Activated CD4-positive, alpha-beta T cell treated with anti-CD3 and anti-CD28 coated beads, Interleukin-2, Interleukin-4, amounts not matched to agents 100 ng/mL and 50 ng/mL, durations not matched to agents 16 hours and 8 hours (primary cell): Measurements from ENCODE around the gene MED29.

Source experiments
- DNase-seq: peaks from one replicate; pipeline ENCODE4 v3.0.0-alpha.2; 2020; ENCODE audit warnings: low spot score

Gene MED29

GRCh38 chr19:39390751-39391437, at the start of gene MED29, which contains the start of gene PAF1:
TSS of gene MED29 (plus strand) at chr19:39391378. CDS start at chr19:39391423, 45 bp downstream.
TSS of gene PAF1 (minus strand) at chr19:39391106. CDS start at chr19:39390864, 242 bp downstream.
- DNase-seq = peak; percentile 100

DNA sequence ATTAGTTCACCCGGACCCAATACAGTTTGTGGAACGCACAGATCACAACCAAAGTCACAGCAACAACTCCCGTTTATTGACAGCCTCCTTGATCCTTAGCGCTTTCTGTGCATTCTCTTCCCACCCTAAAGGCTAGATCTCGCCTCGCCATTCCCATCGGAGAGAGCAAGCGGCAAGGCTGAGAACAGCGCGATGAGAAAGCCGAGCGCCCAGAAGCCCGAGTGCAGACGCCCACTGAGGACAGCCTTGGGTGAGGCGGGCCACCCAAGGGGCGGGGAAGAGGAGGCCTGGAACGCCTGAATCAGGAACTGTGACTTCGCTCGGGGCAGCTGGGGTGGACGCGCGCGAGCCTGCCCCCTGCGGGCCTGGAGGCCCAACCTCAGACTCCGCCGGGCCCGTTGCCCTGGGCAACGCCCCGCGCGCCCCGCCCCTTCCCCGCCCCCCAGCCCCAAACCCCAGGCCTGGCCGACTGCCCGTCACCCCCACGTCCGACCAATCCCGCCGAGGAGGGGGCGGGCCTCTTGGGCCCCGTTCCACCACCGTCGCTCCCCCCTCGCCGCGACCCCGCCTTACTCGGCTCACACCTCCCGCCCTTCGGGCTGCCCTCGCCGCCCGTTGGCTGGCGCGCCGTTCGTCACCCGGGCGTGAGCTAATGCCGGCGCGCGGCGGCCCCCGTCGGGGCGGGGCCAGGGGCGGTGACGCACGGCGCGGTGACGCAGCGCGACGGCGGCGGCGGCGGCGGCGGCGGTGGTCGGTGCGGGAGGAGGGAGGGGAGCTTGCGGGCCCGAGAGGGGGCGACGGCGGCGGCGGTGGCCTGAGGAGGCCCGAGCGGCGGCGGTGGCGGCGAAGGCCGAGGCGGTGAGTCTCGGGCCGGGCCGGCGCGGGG, 49.2 kb upstream of the MED29 start, which contains the start of gene SAMD4B:
TSS of gene SAMD4B (plus strand) at position 703 of the 886 bp plus-strand sequence. CDS start 14,473 bp downstream, outside the sequence.
- peak; percentile 99 for DNase-seq

DNA sequence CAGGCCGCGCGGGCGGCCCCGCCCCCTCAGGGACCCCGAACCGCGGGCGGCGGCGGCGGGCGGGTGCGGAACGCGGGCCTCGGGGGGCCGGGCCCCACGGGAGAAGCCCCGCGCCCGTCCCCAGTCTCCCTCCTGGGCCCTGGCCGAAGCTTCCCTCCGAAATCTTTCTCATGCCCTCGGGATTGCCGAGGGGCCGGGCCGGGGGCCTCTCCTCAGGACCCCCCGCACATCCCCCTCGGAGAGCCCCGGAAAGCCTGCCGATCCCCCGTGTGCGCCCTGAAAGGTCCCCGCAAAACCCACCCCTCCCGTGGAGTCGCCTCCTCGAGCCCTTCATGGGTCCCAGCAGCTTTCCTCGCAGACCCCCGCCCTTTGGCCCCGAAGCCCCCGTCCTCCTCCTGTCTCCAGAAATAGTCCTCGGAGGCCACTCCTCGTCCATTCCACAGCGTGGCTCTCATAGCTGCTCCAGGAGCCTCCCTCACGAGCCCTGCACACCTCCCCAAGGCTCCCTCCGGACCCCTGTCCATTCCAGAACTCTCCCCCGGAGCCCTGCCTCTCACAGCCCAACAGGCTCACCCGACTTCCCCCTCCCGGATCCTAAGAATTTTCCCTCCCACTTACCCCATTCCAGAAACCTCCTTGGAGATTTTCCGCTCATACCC, 48.4 kb upstream of the MED29 start:
- no peak for DNase-seq

- no peak for DNase-seq
These were observed 45.2 kb upstream of the MED29 start for GRCh38 chr19:39345956-39346355.

- no peak for DNase-seq
These were observed 43.6 kb upstream of the MED29 start for GRCh38 chr19:39347332-39348164.

DNA sequence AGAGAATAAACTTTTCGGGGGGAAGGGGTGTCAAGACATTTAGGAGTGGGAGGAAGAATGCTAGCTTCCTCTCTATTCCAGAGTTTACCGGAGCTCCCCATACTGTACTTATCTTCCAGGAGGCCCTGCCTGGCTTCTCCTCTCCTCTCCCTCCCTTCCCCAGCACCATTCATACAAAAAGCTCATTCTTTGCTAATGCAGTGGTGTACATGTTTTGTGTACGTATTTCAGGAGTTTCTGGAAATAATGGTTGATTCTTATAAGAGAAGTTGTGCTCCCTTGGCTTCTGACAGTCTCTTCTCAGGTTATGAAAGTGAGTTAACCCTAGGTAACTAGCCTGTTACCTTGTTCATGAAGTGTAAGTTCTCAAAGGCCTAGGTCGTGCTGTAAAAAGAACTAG, 41.9 kb upstream of the MED29 start:
- DNase-seq = no peak

GRCh38 chr19:39350156-39350555, 41.0 kb upstream of the MED29 start:
- no peak for DNase-seq

GRCh38 chr19:39351537-39352064, 39.6 kb upstream of the MED29 start:
- peak; percentile 93 for DNase-seq

DNA sequence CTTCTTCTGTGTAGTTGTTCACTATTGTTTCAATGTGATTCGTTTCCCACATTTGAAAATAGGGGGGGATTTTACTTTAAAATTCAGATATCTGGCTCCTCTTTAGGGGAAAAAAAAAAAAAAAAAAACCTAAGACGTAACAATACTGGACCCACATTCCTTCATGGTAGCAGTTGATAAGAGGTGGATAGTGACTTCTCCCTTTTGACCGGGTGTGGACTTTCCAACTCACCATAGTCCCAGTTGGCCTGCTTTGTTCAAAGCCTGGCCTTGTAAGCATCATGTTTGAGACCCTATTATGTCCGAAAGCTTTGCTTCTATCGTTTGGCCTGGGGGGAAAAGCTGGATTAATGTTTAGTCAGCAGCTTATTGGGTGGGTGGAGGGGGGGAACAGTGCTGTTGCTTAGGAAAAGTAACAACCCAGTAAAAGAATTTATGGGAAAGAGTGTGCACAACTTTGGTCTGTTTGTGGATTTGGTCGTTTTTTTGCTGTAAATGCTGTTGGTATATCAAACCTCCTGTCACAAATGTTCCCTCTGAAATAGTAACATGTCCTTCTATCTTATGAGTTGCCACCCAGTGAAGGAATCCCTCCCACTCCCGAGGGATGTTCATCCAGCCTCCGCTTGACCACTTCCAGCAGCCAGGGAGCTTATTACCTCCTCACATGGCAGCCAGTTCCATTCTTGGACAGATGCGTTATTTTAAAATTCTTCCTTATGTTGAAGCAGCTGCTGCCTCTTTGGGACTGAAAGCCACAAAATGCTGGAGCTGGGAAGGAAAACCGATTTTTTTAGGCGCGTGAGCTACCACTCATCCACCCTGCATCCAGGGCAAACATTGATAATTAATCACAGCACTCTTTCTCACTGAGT, 38.6 kb upstream of the MED29 start:
- DNase-seq = no peak

DNA sequence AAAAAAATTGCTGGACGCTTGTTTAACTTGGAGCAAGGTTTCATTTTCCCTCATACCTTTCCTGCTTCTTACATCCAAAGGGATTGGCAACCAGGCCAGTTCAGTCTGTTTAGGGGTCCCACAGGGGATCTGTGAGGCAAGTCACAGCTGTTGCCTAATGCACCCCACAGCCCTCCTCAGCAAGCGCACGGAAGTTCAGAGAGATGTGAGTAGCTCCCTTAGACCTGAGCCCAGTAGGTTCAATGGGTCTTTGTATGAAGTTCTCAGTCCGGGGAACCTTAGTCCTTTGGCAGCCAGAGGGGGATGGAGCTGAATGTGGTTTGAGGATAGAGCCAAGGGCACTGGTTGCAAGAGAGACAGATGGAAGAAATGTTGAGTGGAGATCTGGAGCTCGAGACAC, 35.9 kb upstream of the MED29 start:
- no peak for DNase-seq

DNA sequence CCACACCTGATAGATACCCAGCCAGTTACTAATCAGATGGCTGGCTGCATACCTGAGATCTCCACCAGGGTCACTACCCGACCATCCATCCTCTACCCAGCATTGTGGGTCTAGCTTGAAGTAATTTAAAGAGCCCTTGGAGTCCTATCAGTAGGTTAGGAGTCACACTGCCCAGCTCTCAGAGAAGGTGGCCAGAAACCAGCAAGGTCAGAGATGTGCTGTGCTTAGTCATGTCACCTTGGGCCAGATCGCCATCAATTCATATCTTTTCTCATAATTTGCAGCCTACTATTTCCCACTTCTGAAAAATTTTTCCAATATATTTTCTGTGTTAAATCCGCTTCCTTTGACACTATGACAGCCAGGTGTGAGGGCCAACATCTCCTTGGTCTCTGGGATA, 35.1 kb upstream of the MED29 start:
- DNase-seq = no peak

- DNase-seq = no peak
These were observed 34.5 kb upstream of the MED29 start for GRCh38 chr19:39356647-39357046.

GRCh38 chr19:39359026-39359425, 32.2 kb upstream of the MED29 start:
- no peak for DNase-seq

- no peak for DNase-seq
These were observed 30.6 kb upstream of the MED29 start for GRCh38 chr19:39360599-39360998.

DNA sequence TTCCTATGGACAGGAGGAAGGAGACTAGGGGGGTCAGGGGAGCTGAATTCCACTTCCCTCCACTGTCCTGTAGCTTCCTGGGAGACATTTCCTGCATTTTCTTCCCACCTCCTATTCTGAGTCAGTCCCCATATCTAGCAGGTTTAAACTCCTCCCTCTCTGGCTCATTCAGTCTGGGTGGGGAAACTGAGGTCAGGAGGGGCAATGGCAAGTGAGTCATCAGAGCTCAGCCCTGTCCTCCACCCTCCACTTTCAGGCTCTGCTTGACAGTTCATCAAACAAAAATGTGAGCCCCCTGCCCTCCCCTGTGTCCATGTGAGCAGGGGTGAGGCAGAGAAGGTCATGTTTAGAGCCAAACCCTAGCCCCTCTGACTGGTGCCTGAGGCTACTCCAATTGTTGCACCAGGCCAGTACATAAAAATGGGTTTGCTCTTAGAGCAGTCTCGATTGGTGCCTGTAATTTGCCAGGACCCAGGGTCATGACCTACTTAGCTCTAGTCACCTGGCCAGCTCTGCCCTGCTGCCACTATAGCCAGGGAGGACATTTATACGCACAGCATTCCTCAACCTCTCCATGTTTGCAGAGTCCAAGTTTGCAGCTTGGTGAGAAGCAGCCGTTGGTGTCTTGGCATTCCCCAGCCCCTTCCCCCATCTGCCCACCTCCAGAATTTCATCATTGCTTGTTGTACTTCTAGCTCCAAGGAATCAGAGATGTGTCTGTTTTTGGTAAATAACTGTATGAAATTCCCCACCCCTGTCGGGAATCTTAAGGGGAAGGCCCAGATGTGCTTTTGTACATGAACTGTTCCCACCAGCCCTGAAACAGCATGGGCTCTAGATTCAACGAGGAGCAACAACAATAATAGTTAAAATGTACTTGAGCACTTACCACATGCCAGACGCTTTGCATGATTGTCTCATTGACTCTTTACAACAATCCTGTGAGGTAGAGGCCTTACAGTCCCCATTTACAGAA, 28.2 kb upstream of the MED29 start:
- no peak for DNase-seq

DNA sequence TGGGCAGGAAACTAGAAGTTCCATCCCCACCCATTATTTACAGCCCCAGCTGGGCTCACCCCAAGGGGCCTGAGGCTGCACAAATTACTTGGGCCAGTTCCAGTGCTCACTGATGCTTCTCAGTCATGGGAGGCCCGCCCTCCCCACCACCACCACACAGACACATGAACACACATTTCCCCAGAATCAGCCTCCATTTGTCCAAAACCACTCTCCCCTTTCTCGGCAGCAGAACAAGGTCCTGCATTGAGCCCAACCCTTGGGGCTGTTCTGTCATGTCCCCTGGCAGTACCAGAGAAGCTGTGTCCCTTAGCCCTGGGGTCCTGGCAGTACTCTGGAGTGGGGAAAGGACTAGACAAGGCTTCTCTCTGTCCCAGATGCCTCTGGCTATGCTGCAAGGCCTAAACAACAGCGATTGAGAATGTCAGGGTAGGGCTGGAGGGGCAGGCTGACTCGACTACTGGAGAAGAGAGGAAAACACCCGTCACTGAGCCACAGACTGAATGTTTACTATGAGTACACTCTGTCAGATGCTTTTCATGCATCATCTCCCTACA, 27.2 kb upstream of the MED29 start:
- DNase-seq = no peak

DNA sequence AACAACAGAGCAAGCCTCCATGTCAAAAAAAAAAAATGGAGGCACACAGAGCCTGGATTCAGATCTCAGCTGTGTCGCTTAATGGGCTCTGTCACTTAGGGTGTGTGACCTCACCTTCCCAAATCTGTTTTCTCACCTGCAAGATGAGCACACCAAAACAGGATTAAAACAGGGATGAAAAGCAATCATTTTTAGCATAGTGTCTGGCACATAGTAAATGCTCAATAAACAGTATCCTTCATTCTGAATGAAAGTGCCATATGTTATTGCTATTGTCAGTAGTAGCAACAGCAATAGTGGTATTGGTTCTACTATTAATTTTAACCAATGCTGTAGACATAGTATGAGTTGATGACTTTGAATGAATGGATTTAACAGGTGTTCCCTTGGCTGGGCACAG, 25.6 kb upstream of the MED29 start:
- no peak for DNase-seq

DNA sequence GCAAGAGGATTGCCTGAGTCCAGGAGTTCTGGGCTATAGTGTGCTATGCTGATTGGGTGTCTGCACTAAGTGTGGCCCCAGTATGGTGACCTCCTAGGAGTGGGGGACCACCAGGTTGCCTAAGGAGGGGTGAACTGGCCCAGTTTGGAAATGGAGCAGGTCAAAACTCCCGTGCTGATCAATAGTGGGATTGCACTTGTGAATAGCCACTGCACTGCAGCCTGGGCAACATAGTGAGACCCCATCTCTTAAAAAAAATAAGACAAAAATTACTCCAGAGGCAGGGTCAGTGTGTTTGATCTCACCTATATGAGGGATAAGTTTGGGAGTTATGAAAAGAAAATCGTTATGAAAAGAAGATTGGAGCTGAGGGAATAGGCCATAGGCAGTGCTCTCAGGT, 22.0 kb upstream of the MED29 start:
- no peak for DNase-seq

DNA sequence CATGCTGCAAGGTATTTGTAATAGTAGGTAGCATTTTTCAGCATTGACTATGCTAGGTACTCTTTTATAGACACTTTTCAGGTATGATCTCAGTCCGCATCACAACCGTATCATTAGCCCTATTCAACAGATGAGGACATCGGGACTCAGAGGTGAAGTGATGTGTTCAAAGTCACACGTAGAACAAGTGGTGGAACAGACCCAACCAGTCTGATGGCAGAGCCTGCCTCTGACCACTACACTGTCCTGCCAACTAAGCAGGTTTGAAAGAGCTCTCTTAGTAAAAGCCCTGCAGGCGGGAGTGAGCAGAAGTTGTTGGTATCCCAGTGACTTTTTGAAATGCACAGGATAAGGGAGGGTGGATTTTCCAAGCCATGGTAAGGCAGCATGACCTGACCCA, 20.4 kb upstream of the MED29 start:
- DNase-seq = no peak
